Measurements from ENCODE around the gene UBE2K.
A peak's percentile ranks its signal among the peaks of the same experiment; 100 is the strongest.
"Not testable (repeated sequence)": the region's sequence is repeated elsewhere in the genome, so short reads cannot be mapped to it uniquely, and the experiment has no call there.

UBE2K gene

DNA sequence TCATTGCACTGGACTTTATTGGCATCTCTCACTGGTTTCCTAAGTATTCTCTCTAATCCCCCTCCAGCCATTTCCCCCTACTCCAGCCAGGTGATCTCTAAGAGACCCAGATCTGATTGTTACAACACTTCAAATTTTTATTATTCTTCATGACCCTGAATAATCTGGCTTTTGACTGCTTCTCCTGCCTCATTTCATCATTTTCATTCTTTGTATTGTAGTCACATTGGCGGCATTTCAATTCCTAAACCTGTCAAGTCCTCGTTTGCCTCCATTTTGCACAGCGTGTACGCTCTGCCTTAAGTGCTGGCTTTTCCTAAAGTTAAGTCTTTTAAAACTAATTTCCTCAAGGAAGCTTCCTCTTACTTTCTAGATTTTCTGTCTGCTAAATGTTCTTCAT, 31.6 kb downstream of the UBE2K start:
- DNase-seq (ENCODE audit: low spot score), result no peak

DNA sequence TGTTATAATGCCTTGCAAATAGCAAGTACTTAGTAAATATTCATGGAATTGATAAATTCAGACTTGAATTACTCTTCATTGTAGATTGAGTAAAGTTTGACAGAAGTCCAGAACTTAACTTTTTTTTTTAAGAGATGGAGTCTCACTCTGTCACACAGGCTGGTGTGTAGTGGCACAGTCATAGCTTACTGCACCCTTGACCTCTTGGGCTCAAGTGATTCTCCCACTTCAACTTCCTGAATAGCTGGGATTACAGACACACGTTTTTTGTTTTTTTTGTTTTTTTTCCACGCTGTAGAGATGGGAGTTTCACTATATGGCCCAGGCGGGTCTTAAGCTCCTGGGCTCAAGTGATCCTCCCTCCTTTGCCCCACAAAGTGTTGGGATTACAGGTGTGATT, 32.1 kb downstream of the UBE2K start:
- DNase-seq (ENCODE audit: low spot score), result no peak

DNA sequence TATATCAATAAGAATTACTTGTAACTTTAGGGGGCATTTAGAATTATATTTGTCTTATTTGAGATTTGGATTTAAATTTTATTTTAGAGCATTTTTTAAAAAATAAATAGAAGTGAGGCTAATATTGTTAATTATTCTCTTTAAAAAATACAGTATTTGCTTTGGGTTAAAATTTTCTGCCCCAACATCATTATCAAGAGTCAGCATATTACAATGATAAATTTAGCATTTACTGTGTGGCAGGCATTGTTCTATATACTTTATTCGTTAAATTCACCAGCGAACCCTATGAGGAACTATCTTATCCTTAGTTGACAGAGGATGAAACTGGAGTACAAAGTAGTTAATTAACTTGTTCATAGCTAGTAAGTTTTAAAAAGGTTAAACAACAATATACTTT, 34.0 kb downstream of the UBE2K start:
- DNase-seq (ENCODE audit: low spot score), result no peak

DNA sequence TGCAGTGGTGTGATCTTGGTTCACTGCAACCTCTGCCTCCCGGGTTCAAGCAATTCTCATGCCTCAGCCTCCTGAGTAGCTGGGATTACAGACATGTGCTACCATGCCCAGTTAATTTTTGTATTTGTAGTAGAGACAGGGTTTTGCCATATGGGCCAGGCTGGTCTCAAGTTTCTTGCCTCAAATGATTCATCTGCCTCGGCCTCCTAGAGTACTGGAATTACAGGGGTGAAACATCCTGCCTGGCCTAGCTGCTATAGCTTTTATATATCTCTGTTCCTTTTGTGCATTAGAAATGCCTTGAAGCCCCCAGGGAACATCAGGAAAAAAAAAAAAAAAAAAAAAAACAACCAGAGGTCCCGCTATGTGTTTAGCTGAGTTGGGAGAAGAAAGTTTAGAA, 34.8 kb downstream of the UBE2K start:
- DNase-seq (ENCODE audit: low spot score), result peak; percentile 49

DNA sequence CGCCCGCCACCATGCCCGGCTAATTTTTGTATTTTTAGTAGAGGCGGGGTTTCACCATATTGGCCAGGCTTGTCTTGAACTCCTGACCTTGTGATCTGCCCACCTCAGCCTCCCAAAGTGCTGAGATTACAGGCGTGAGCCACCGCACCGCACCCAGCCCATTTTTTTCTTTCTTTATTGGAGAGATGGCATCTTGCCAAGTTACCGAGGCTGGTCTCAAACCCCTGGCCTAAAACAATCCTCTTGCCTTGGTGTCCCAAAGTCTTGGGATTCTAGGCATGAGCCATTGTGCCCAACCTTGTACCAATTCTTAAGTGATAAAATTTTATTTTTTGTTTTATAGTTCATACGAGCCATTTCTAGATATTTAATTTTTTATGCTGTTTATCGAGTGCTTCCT, 41.7 kb downstream of the UBE2K start:
- DNase-seq (ENCODE audit: low spot score), result not testable (repeated sequence)

DNA sequence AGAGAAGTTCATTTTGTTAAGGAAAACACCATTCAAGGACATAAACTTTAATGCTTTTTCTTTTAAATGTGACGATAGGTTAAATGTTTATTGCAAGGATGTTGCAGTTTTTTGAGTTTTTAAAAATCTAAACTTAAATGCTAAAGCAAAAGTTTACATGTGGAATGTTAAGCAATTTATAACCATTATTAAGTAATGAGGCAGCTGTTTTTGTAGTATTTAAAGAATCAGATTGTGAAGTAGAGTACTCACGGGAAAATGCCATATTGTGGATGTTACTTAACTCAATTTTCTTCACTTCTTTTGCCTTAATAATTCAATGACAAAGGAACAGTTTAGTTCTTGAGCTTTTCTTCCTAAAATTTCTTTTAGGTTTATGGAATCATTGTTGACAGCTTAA, 43.5 kb downstream of the UBE2K start:
- DNase-seq (ENCODE audit: low spot score), result no peak

DNA sequence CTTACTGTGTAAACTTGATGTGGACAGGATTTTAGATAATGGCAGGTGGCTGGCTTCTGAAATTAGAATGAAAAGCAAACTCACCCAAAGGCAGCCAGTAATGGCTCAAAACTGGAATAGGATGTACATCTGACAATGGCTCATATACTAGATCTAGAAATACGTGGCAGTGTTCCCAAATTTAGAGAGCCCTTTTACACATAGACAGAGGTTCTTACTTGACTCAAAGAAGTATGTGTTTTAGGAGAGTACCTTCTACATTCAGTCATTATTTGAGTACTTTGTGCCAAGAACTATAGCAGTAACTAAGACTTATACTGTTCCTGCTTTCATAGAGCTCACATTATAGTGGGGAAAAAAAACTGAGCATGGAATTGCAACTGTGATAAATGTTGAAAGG, 48.0 kb downstream of the UBE2K start:
- no peak for DNase-seq (ENCODE audit: low spot score)

DNA sequence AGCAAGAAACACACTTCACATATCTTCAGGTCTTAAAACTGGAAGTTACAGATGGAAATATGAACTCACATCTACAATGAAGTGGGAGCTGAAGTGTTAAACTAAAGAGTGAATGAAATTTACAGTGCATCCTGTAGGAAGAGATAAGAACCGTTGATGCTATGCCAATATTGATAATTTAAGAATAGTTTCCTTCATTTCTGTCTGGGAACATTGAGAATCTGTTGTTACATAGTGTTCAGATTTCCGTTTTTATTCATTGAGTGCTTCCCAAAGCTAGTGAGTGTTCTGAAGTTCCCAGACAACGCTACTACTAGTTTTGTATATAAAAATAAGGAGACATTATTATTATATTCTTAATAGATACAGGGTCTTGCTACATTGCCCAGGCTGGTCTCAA, 52.3 kb downstream of the UBE2K start:
- no peak for DNase-seq (ENCODE audit: low spot score)

DNA sequence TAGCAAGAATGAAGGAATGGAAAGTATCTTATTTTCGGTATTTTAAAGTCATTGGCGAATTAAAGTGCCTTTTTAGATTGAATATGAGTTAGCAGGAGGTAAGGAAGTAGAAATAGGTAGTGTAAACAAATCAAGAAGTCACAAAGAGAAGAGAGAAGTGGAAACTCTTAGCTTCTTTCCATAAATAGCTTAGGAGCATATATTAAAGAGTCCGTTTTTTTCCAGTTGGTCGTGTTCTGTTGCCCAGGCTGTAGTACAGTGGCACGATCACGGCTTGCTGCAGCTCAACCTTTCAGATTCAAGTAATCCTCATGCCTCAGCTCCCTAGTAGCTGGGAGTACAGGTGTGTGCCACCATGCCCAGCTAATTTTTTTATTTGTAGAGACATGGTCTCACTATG, 56.4 kb downstream of the UBE2K start:
- no peak for DNase-seq (ENCODE audit: low spot score)

DNA sequence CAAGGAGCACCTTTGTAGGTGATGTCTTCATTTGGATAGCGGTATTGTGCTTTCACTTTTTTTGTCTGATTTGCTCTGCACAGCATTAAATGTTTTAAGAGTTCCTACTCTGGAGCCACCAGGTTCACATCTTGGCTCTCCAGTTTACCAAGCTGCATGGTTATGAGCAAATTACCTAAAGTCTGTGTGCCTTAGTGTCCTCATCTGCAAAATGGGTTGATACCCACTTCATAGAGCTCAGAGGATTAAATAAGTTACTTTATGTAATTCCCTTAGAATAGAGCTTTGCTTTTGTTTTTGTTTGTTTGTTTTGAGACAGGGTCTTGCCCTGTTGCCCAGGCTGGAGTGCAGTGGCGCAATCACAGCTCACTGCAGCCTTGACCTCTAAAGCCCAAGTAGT, 58.2 kb downstream of the UBE2K start:
- DNase-seq (ENCODE audit: low spot score), result no peak

DNA sequence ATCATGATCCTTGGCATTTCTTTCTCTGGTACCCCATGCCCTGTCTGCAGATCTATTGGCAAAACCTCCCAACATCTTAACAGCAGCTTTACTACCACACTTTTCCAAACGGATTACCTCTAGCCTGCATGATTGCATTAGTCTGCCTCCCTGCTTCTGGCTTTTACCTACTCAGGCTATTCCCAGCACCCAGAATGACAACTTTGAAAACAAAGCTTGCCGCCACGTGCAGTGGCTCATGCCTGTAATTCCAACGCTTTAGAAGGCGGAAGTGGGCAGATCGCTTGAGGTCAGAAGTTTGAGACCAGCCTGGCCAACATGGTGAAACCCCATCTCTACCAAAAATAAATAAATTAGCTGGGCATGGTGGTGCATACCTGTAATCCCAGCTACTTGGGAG, 60.2 kb downstream of the UBE2K start:
- DNase-seq (ENCODE audit: low spot score), result no peak

DNA sequence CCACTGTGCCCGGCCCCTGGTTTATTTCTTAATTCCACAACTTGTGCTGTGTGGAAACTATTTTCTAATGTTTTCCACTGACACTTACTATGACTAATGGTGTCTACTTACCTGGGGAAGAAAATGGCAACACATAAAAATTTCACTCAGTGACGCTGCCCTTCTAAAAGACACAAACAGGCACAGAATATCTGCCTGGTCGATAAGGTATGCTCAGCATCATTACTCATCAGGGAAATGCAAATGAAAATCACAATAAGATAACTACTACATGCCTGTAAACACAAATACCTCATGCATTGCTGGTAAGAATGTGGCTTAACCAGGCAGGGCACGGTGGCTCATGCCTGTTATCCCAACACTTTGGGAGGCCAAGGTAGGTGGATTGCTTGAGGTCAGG, 61.6 kb downstream of the UBE2K start:
- no peak for DNase-seq (ENCODE audit: low spot score)

DNA sequence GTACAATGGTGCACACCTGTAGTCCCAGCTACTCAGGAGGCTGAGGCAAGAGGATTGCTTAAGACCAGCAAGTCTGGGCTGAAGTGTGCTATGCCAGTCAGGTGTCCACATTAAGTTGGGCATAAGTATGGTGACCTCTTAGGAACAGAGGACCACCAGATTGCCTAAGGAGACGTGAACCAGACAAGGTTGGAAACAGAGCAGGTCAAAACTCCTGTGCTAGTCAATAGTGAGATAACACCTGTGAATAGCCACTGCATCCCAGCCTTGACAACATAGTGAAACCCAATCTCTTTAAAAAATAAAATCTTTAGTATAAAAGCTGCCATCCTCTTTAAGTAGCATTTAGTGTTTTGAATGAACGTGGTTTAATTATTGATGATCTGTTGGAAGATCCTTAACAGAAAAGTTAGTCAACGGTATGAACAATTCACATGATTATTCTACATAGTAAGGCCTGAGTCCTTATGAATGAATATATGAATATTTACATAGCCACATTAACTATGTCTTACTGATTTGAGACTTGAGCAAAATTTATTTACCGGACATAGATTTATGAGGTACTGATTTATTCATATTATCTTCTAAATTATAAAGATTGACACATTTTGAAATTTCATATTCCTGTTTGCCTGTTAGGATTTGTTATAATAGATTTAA, 63.2 kb downstream of the UBE2K start:
- no peak for DNase-seq (ENCODE audit: low spot score)

DNA sequence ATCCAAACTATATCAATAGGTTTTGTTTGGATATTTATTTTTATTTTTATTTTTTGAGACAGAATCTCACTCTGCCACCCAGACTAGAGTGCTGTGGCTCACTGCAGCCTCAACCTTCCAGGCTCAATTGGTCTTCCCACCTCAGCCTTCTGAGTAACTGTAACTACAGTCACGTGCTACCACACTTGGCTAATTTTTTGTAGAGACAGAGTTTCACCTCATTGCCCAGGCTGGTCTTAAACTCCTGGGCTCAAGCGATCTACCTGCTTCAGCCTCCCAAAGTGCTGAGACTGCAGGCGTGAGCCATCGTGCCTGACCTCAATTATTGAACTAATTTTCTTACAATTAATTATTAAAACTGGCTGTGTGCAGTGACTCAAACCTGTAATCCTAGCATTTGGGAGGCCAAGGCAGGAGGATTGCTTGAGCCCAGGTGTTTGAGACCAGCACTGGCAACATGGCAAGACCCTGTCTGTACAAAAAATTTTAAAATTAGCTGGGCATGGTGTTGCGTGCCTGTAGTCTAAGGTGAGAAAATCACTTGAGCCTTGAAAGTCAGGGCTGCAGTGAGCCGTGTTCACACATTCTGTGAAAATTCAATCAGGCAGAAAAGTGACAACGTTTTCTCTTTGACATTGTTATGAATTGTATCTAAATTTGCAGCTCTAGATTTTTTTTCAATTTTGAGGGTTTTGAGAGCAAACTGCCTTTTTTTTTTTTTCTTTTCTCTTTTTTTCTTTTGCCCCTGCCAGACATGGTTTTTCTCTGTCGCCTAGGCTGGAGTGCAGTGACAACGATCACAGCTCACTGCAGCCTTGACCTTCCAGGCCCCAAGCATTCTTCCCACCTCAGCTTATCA, 66.0 kb downstream of the UBE2K start:
- no peak for DNase-seq (ENCODE audit: low spot score)

DNA sequence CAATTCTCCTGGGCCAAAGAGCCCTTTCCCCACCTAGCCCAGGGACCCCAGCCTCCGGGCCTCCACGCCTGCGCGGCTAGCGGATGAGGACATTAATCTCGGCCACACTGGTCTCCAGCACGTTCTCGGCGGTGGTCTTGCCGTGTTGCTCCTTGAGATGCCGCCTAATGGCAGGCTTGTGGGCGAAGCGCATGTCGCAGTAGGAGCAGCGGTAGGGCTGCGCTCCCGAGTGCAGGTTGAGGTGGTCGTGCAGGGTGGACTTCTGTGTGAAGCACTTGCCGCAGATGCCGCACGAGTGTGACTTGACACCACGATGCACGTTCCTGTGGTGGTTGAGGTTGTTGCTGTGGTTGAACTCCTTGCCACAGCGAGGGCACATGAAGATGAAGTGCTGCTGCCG, 72.1 kb downstream of the UBE2K start:
- no peak for DNase-seq (ENCODE audit: low spot score)

DNA sequence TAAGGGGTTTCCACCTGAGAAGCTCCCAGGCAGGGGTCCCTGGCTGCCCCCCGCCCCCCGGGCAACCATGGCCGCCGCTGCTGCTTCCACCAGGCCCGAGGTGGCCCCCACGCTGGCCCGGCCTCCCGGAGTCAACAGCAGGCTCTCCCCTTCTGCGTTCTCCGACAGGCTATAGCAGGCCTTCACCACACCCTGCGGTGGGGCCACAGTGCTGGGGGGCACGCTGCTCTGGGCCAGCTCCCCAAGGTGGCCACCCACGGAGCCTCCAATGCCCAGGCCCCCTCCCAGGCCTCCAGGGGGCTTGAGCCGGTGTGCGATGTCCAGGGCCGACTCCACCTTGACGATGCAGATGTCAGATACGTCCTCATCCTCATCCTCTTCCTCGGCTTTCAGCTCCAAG, 72.5 kb downstream of the UBE2K start:
- DNase-seq (ENCODE audit: low spot score), result no peak

DNA sequence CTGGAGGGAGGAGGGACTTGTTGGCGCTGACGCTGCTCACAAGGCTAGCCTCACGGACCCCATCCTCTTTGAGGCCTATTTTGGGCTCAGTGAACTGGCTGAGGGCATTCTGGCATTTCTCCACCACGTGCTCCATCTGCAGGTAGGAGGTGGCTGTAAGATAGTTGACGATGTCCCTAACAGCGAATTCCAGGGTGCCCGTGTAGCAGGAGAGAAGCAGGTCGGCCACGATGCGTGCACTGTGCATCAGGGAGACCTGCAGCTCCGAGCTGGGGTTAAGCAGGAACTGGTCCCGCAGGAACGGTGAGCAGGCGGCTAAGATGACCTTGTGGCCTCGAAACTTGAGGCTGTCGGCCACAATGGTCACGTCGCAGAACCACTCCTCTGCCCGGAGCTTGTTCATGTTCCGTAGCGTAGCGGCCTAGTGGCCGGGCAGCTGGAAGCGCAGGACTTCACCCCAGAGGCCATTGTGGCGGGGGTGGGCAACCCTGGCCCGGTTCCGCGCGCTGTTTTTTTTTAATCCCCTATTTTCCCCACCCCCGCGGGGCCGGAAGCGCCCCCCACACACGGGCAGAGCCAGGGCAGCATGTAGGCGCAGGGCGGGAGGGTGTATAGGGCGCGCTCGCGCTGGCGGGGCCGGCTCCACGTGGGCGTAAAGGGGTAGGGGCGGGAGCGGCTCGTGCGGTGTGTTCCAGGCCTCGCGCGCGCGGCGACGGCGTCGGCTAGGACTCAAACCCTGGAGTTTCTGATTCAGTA, 73.2 kb downstream of the UBE2K start:
- DNase-seq (ENCODE audit: low spot score), result no peak

DNA sequence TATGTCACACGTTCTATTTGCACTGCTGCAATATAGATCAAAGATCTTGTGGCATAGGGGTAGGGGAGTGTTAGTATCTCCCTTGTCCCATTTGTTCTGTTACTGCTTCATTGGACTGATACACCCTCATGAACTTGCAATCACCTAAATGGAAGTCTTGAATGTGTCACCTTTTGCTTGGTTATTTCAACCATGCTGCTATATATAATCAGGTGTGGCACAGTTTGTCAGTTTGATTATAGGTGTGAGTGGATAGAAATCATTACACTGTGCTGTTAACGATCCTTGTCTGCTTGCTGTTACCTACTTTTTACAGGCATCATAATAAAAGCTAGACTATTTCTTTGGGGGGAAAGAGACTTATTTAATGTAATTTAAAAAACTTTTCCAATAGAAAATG, 84.1 kb downstream of the UBE2K start:
- not testable (repeated sequence) for DNase-seq (ENCODE audit: low spot score)

DNA sequence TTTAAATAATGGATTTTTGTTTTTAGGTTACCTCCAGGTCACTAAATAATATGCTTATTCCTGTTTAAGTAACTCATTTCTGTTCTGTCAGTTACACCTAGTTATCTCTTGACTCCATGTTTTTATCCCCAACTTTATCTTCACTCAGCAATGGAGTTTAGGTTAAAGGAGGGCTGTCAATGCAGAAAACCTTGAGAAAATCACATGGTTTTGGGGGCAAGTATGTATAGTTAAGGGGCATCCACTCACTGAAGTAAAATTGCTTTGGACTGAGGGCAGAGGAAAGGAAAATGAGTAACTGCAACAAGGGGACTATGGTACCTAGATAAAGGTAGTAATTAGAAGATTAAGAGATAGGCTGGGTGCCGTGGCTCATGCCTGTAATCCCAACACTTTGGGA, 87.1 kb downstream of the UBE2K start:
- DNase-seq (ENCODE audit: low spot score), result no peak

DNA sequence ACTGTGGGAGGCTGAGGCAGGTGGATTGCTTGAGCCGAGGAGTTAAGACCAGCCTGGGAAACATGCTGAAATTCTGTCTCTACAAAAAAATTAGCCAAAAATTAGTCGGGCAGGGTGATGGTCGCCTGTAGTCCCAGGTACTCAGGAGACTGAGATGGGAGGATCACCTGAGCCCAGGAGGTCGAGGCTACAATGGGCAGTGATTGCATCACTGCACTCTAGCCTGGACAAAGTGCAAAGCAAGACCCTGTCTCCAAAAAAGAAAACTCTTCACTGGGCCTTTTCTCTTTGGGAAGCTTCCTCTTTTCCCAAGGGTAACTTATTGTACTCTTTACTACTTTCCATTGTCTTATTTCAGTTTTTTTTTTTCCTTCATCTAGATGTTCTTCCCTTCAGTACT, 88.9 kb downstream of the UBE2K start:
- no peak for DNase-seq (ENCODE audit: low spot score)

DNA sequence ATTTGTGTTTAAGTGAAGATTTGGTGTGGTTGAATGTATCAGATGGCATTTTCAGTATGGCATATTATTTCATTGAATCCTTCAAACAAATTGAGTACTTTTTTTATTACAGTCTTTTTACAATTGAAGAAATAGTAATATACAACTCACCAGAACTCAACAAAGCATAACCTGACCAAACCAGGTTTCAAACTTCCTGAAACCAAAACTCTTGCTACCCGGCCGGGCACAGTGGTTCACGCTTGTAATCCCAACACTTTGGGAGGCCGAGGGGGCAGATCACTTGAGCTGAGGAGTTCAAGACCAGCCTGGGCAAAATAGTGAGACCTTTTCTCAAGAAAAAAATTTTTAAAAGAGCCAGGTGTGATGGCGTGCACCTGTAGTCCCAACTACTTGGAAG, 94.2 kb downstream of the UBE2K start:
- no peak for DNase-seq (ENCODE audit: low spot score)

DNA sequence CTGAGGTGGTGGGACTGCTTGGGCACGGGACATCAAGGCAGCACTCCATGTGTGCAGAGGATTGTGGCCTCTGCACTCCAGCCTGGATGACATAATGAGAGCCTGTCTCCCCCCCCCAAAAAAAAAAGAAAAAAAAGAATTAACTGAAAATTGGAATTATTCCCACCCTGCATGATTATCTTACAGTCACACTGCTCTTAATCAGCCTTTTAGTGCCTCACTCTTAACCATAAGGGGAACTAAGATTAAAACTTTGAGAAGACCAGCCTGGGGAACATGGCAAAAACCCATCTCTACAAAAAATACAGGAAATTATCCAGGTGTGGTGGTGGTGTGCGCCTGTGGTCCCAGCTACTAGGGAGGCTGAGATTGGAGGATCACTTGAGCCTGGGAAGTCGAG, 94.6 kb downstream of the UBE2K start:
- no peak for DNase-seq (ENCODE audit: low spot score)

DNA sequence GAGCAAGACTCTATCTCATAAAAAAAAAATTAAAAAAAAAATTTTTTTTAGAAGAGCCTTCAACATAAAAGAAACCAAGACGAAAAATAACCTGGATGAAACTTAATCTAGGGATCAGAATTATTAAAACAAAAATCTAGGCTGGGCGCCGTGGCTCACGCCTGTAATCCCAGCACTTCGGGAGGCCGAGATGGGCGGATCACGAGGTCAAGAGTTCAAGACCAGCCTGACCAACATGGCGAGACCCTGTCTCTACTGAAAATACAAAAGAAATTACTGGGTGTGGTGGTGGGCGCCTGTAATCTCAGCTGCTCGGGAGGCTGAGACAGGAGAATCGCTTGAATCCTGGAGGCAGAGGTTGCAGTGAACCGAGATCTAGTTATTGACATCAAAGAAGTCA, 95.0 kb downstream of the UBE2K start:
- DNase-seq (ENCODE audit: low spot score), result not testable (repeated sequence)

Measured in AG08396 (cell line).